Measurements from ENCODE around the gene WNT10A.

The WNT10A gene

DNA sequence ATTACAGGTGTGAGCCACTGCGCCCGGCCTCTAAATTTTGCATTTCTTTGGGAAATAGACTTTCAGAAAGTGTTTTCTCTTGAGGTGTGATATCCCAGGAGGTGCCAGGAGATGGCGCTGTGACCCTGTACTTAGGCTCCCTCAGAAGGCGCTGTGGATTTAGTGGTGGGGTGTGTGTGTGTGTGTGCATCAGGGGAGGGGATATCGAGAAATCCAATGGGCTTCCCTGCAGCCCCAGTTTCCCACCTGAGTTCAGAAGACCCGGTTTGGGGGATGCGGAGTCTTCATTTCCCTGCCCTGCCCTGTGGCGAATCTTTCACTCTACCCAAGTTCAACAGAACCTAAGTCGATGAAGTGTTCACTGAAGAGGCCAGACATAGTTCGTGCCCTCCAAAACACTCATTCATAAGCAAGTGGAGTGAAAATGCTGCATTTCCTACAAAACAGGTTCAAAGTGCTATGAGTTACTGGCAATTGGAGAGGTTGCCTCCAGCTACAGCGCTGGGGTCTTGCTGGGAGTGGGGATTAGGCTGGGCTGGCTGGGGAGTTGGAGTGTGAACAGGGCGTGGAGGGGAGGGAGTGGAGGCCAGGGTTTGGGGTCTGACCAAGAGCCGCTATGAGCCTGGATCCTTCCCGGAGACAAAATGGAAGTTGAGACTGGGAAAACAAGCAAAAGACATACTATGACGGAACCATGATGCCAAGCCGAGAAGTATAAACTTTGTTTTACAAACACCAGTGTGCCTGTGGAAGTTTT, 27.6 kb upstream of the WNT10A start:
- Histone ChIP-seq H3K4me3 (no peak overlapping the region), H3K9me3 (no peaks in the 10 kb centered on the region), H3K36me3 (replicated peaks) (no peaks in the 10 kb centered on the region), H3K4me1 (no peaks in the 10 kb centered on the region), H3K27me3 (ENCODE audit: low read depth) (peaks cover 16% of the 10 kb centered on the region)
- DNase-seq (ENCODE audit: low spot score in 2 of 2): peak; percentile 37 to 81
- in situ Hi-C loops (cut with MboI; ENCODE audit: low sequenced_read_pairs): loop anchor here (5.0 kb wide), 1 partner anchor 126 kb away; no protein-coding TSS in a partner anchor

DNA sequence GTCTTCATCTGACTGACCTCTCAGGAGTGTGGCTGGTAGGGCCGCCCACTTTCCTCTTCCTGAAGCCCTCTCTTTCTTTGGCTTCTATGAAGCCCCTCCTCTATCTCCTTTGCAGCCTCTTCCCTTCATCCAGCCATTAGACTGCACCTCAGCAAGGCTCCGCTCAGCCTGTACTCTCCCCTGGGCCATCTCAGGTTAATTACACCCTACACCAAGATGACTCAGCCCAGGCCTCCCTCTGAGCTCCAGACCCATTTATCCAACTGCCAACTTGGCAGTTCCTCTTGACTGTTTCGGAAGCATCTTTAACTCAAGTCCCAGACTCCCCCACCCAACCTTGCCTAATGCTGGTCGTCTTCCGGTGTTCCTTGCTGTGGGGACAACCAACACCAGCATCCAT, 26.9 kb upstream of the WNT10A start:
- DNase-seq (ENCODE audit: low spot score in 2 of 2): no peak
- Histone ChIP-seq H3K4me3 (no peak overlapping the region), H3K27me3 (ENCODE audit: low read depth) (peaks cover 17% of the 10 kb centered on the region), H3K36me3 (replicated peaks) (no peaks in the 10 kb centered on the region), H3K9me3 (no peaks in the 10 kb centered on the region), H3K4me1 (no peaks in the 10 kb centered on the region)
- in situ Hi-C loops (cut with MboI; ENCODE audit: low sequenced_read_pairs): loop anchor here (5.0 kb wide), 1 partner anchor 126 kb away; no protein-coding TSS in a partner anchor

DNA sequence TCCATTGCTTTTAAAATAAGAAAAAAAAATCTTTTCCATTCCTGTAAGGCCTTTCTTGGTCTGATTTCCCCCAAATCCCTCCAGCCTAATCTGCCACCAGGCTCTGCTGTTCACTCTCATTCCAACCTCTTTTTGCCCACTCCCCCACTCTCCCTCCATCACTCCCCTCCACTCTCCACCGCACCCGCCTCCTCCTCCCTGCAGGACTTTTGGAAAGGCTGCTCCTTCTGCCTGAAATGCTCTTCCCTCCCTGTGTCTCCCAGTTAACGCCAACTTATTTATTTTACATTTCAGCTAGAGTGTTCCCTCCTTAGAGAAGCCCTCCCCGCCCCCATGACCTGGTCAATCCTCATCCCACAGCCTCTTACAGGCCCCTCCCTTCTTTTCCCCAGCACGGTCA, 25.8 kb upstream of the WNT10A start:
- no peak overlapping the region for H3K4me3 ChIP-seq
- no peak for DNase-seq (ENCODE audit: low spot score in 2 of 2)
- in situ Hi-C loops (cut with MboI; ENCODE audit: low sequenced_read_pairs): loop anchor here (5.0 kb wide), 1 partner anchor 128 kb away; no protein-coding TSS in a partner anchor
- H3K9me3 ChIP-seq: no peaks in the 10 kb centered on the region
- H3K36me3 ChIP-seq (replicated peaks): no peaks in the 10 kb centered on the region
- H3K4me1 ChIP-seq: no peaks in the 10 kb centered on the region
- H3K27me3 ChIP-seq (ENCODE audit: low read depth): peaks cover 20% of the 10 kb centered on the region

DNA sequence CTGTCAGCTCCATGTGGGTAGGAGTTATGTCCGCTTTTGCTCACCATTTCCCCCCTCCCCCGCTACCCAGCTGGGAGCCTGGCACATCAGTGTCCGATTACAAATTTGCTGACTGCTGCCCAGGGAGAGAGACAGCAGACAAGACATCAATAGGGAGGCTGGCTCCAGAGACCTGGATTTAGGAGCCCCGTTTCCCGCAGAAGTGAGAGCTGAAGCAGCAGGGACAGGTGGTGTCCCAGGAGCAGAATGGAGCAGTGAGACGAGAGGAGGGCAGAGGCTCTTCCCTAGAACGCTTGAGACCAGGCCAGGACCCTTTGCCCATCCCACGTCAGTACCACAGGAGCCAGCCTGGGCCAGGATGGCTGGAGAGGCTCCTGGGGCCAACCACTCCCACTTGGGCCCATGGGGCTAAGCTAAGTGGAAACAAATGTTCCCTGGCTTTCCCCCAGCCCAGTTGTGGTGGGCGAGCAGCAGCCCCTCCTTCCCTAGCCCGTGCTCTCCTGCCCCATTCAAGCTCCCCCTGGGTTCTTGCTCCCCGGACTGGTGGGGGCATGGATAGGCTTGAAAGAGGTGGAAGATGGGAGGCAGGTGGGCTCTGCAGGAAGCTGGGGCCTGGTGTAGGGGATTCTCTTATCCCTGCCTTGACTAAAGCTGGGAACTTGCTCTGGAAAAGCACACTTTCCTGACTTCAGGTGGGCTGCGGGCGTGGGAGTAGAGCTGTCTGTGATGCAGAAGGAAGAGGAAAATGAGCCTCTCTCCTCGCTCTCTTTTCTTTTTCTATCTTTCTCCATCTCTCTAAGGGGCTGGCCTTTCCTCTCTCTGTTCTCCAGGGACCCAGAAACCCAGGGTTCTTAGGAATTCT, 25.1 kb upstream of the WNT10A start:
- H3K27me3 ChIP-seq (ENCODE audit: low read depth): peaks cover 27% of the 10 kb centered on the region
- no peak for DNase-seq (ENCODE audit: low spot score in 2 of 2)
- H3K4me3 ChIP-seq: no peak overlapping the region
- in situ Hi-C loops (cut with MboI; ENCODE audit: low sequenced_read_pairs): no loop called here
- peaks cover 3% of the 10 kb centered on the region for H3K4me1 ChIP-seq
- H3K36me3 ChIP-seq (replicated peaks): no peaks in the 10 kb centered on the region
- no peaks in the 10 kb centered on the region for H3K9me3 ChIP-seq

DNA sequence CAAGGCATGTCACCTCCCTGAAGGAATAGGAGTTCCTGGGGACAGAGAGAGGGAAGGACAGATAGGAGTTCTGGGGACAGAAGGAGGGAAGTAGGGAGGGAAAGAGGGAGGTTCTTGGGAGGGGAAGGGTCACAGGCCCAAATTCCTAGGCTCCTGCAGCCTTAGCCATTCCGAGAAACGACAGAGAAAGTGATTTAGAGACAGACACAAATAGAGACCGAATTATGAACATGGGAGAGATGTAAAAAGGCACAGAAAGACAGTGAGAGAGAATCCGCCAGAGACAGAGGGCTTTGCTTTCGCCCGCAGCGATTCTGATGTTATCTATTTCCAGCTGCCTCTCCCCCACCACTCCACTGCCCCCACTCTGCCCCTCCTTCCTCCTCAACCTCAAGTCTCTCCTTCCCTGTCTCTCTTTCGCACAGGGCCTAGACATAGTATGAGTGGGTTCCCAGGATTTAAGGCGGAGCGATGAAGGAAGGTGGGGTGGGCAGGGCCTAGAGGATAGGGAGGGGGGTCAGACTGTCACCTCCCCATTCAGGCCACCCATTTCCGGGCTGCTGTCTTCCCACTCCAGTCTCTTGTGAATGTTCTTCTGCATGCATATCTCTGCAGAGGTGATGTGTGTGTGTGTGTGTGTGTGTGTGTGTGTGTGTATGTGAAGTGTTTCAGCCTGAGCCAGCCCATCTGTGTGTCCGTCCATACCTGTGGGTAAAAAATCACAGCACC, 24.3 kb upstream of the WNT10A start:
- Histone ChIP-seq H3K4me1 (peaks cover 7% of the 10 kb centered on the region), H3K9me3 (no peaks in the 10 kb centered on the region), H3K36me3 (replicated peaks) (no peaks in the 10 kb centered on the region), H3K27me3 (ENCODE audit: low read depth) (peaks cover 29% of the 10 kb centered on the region), H3K4me3 (no peak overlapping the region)
- DNase-seq (ENCODE audit: low spot score in 2 of 2): no peak
- in situ Hi-C loops (cut with MboI; ENCODE audit: low sequenced_read_pairs): no loop called here

DNA sequence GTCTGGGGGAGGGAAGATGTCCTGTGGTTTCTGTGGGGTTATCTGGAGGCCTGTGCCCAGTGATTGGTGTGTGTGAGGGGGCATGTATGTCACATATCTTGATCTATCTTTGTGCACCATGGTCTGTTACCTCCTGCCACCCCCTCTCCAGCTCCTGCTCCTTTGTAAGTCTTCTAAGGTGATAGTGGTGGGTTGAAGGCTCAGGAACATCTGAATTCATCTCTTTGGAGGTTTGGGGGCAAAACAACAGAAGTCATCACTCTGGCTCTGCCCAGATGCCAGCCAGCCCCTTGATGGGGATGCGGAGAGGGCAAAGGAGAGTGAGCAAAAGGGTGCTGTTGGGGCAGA, 23.8 kb upstream of the WNT10A start:
- Histone ChIP-seq H3K27me3 (ENCODE audit: low read depth) (peaks cover 31% of the 10 kb centered on the region), H3K4me1 (peaks cover 7% of the 10 kb centered on the region), H3K36me3 (replicated peaks) (no peaks in the 10 kb centered on the region), H3K4me3 (no peak overlapping the region), H3K9me3 (no peaks in the 10 kb centered on the region)
- no peak for DNase-seq (ENCODE audit: low spot score in 2 of 2)
- in situ Hi-C loops (cut with MboI; ENCODE audit: low sequenced_read_pairs): no loop called here

DNA sequence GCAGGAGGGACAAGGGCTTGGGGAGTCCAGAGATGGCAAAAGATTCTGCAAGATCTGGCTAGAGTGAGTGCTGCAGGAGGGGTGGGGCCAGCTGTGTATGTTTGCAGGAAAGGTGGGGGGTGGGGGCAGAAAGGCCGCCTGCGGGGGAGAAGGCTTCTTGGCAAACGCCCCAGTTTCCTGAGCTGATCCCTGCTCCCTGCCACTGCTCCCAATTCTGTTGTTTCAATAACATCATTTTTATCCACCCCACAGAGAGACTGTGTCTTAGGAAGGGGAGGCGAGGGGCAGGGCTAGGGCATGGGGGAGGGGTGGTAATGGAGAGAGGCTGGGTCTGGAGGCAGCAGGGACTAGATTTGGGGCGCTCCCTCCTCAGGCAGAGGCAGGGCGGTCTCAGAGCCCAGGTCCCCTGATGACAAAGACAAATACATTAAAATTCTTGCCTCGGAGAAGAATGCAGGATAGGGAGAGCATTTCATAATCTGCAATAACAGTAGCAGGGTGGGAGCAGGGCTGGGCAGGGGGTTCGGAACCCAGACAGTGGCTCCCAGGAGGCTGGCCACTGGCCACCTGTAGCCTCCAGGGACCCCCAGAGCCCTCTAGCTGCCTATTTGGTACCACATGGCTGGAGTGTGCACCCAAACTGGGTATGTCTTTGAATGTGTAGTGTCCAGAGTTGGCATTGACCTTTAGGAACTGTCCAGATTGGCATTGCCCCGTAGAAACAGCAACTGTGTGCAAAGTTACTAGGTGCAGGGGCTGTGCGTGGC, 23.1 kb upstream of the WNT10A start:
- Histone ChIP-seq H3K36me3 (replicated peaks) (no peaks in the 10 kb centered on the region), H3K4me3 (no peak overlapping the region), H3K4me1 (peaks cover 7% of the 10 kb centered on the region), H3K9me3 (no peaks in the 10 kb centered on the region), H3K27me3 (ENCODE audit: low read depth) (peaks cover 31% of the 10 kb centered on the region)
- DNase-seq (ENCODE audit: low spot score in 2 of 2): peak in 1 of 2 experiments; percentile 42
- in situ Hi-C loops (cut with MboI; ENCODE audit: low sequenced_read_pairs): no loop called here

DNA sequence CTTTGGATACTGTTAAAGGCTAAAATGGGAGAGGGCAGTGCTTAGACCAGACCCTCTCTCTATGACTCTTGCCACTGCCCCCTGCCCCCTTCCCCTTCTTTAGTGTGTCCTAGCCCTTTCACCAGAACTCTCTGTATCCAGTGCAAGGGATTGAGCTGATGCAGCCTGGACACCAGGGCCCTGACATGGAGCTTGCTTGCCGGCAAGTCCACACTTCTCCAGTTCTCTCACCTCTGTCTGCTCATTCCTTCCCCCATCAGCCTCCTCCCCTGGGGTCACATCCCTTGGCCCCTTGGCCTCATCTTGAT, 22.6 kb upstream of the WNT10A start:
- DNase-seq (ENCODE audit: low spot score in 2 of 2): no peak
- Histone ChIP-seq H3K4me1 (peaks cover 7% of the 10 kb centered on the region), H3K4me3 (no peak overlapping the region), H3K27me3 (ENCODE audit: low read depth) (peaks cover 31% of the 10 kb centered on the region), H3K9me3 (no peaks in the 10 kb centered on the region), H3K36me3 (replicated peaks) (no peaks in the 10 kb centered on the region)
- in situ Hi-C loops (cut with MboI; ENCODE audit: low sequenced_read_pairs): no loop called here

DNA sequence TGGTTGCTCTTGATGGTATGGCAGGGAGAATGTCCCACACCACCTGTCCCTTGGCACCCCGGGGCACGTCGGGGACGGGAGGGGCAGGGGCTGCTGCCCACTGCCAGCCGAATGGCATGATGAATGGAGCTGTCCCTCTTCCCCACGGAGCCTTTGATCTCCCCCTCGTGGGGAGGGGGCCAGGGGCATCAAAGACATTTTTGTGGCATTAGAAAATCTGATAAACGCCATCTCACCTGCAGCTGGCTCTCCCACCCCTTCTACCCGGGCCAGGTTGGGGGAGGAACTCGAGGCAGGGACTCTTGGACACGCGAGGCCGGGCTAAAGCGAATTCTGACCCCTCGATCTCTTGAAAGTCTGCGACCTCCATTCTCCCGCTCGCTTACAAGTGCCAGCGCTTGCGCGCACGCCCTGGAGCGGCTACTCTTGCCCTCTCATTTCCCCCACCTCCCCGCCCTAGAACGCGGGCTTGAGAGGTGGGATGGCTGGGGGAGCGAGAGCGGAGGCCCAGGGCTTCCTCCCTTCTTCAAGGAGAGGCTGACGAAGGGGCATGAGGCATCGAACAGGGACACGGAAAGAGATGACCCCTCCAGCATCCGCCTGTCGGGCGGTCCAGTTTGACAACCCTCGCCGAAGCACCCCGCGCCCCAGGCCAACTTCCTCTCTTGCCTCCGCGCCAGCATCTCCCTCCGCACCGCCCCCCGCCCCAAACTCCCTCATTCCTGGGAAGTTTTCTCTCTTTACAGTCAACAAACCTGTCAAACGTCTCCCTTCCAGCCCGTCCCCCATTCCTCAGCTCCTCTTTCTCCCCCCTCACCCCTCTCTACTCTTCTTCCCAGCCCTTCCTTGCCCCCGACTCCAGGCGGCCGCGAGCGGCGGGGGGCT, 21.7 kb upstream of the WNT10A start:
- H3K9me3 ChIP-seq: no peaks in the 10 kb centered on the region
- H3K4me3 ChIP-seq: peak overlapping the region; percentile 16
- peaks cover 31% of the 10 kb centered on the region for H3K27me3 ChIP-seq (ENCODE audit: low read depth)
- H3K36me3 ChIP-seq (replicated peaks): no peaks in the 10 kb centered on the region
- H3K4me1 ChIP-seq: peaks cover 7% of the 10 kb centered on the region
- in situ Hi-C loops (cut with MboI; ENCODE audit: low sequenced_read_pairs): no loop called here
- no peak for DNase-seq (ENCODE audit: low spot score in 2 of 2)

DNA sequence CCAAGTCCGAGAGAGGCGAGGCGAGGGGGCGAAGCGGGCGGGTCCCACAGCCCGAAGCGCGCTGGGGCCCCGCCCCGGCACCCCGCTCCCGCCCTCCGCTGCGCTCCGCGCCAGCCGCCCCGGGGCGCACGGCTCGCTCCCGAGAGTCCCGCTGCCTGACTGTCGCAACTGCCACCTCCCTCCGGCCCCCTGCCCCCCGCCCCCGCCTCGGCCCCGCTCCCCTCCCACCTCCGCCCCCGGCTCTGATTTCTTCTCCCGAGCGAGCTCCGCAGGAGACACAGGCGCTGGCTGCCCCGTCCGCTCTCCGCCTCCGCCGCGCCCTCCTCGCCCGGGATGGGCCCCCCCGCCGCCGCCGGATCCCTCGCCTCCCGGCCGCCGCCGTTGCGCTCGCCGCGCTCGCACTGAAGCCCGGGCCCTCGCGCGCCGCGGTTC, 21.1 kb upstream of the WNT10A start, which contains the start of gene WNT6:
Gene WNT6 (plus strand): TSS at position 250 of the 432 bp plus-strand sequence. CDS start 233 bp downstream, outside the sequence.
- in situ Hi-C loops (cut with MboI; ENCODE audit: low sequenced_read_pairs): no loop called here
- H3K36me3 ChIP-seq (replicated peaks): no peaks in the 10 kb centered on the region
- peak within 1 kb of the TSS; percentile 20 for H3K4me3 ChIP-seq
- H3K4me1 ChIP-seq: peaks cover 7% of the 10 kb centered on the region
- peaks cover 31% of the 10 kb centered on the region for H3K27me3 ChIP-seq (ENCODE audit: low read depth)
- H3K9me3 ChIP-seq: no peaks in the 10 kb centered on the region
- DNase-seq (ENCODE audit: low spot score in 2 of 2): peak in 1 of 2 experiments; percentile 52

DNA sequence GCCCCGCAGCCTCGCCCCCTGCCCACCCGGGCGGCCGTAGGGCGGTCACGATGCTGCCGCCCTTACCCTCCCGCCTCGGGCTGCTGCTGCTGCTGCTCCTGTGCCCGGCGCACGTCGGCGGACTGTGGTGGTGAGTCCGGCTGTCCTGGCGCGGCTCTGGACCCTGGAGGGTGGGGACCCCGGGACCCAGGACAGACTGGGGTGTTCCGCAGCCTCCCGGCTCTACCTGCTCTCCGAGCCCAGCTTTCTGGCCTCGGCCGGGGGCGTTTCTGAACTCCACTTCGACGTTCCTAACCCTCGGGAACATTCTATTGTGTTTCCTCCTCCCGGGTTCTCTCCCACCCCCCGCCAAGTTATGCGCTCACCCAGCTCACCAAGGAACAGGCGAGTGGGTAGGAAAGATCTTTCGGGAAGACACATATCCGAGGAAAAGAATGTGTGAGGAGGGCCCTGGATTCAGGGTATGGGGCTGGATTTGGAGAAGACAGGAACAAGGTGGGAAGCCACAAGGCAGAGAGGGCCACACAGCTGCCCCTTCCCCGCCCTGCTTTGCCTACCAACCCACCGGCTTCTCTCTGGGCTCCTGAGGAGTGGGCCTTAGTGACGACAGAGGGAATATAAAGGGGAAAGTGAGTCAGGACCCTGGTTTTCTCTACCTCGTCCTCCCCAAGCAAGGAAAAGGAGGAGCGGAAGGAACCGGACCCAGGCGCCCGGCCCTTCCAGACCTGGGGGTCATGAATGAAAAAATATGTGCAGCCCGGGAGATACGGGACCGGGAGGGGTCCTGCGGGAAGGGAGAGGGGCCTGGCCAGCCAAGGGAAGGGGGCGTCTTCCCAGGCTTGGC, 20.4 kb upstream of the WNT10A start:
- Histone ChIP-seq H3K4me1 (peaks cover 7% of the 10 kb centered on the region), H3K27me3 (ENCODE audit: low read depth) (peaks cover 31% of the 10 kb centered on the region), H3K9me3 (no peaks in the 10 kb centered on the region), H3K4me3 (peak overlapping the region; percentile 20), H3K36me3 (replicated peaks) (no peaks in the 10 kb centered on the region)
- in situ Hi-C loops (cut with MboI; ENCODE audit: low sequenced_read_pairs): no loop called here
- DNase-seq (ENCODE audit: low spot score in 2 of 2): no peak

DNA sequence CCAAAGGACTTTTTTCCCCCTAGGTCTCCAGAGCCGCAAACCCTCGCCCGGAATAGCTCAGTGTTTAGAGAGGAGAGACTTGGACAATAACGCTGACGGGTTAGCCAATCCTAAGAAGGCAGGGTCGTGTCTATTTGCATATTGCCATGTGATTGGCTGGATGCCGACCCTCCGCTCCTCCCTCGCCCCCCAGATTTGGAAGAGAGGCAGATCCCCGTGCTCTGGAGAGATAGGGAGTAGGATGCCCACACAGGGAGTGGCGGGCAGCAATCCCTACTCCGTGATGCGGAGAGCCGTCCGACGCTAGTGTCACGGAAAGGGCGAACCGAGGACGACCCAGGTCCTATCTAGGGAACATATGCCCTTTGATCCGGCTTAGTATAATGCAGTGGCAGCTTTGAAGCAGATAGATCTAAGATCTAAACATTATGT, 19.7 kb upstream of the WNT10A start:
- no peak overlapping the region for H3K4me3 ChIP-seq

More for the DNA sequence above, 19.7 kb upstream of the WNT10A start:
- in situ Hi-C loops (cut with MboI; ENCODE audit: low sequenced_read_pairs): no loop called here
- peaks cover 7% of the 10 kb centered on the region for H3K4me1 ChIP-seq
- H3K27me3 ChIP-seq (ENCODE audit: low read depth): peaks cover 31% of the 10 kb centered on the region
- H3K9me3 ChIP-seq: no peaks in the 10 kb centered on the region
- H3K36me3 ChIP-seq (replicated peaks): no peaks in the 10 kb centered on the region
- DNase-seq (ENCODE audit: low spot score in 2 of 2): peak; percentile 93 to 95

Data from HAP-1 (cell line).